Stimulated activated CD8-positive, alpha-beta memory T cell treated with anti-CD3 and anti-CD28 coated beads, Interleukin-7, amount 100 ng/mL, for 1 hour (primary cell): ENCODE results near the gene HES2.
"Not testable (repeated sequence)": the region's sequence is repeated elsewhere in the genome, so short reads cannot be mapped to it uniquely, and the experiment has no call there.

ENCODE experiments used
- DNase-seq, 2 donors: peaks; one replicate each; pipeline ENCODE4 v3.0.0-alpha.2; 2020; ENCODE audit warnings: low read depth in 2 of 2

Gene HES2

GRCh38 chr1:6418668-6419396, 887 bp downstream of the HES2 start:
- no peak for DNase-seq

GRCh38 chr1:6417961-6418667, 1.6 kb downstream of the HES2 start:
- no peak for DNase-seq

GRCh38 chr1:6416906-6417305, 2.8 kb downstream of the HES2 start:
- no peak for DNase-seq

GRCh38 chr1:6416295-6416656, 3.4 kb downstream of the HES2 start:
- DNase-seq = no peak

DNA sequence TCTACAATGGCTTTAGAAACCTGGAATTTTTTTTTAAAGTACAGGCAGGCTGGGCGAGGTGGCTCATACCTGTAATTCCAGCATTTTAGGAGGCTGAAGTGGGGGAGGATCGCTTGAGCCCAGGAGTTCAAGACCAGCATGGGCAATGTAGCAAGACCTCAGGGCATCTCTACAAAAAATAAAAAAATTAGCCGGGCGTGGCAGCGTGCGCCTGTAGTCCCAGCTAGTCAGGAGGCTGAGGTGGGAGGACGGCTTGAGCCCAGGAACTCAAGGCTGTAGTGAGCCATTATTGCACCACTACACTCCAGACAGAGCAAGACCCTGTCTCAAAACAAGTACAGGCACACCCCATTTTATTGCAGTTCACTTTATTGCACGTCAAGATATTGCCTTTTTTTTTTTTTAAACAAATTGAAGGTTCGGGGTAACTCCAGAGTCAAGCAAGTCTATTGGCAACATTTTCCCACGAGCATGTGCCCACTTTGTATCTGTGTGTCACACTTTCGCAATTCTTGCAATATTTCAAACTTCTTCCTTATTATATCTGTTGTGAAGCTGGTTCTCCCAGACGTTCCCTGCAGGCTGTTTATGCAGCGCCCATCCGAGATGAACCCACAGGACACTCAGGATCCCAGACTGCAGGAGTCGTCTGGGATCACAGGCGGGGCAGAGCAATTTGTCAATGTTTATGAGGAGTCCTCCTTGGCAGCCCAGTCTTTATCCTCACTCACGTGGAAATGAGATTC, 4.7 kb downstream of the HES2 start:
- no peak for DNase-seq

- DNase-seq = no peak
Measured at GRCh38 chr1:6414443-6414844, 5.3 kb downstream of the HES2 start.

DNA sequence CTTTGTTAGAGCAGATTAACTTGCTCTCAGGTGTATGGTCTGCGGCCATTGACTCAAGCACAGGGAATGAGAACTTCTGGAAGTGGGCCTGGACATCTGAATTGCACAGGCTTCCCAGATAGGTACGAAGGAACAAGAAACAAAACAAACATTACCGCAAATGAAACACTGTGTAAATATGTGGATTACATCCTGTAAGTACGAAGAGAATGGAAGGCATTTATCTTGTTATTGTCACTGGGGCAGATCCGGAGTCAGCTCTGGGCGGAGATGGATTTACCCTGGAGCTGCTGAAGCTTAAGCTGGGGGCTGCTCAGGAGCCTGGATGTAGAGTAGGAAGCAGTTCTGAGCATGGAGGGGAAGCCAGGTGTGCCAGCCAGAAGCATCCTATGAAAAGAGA, 6.8 kb downstream of the HES2 start:
- no peak for DNase-seq

- no peak for DNase-seq
Measured at GRCh38 chr1:6410248-6410893, 9.3 kb downstream of the HES2 start.

GRCh38 chr1:6409733-6410132, 10.0 kb downstream of the HES2 start:
- no peak for DNase-seq

- DNase-seq = no peak
Measured at GRCh38 chr1:6409053-6409452, 10.7 kb downstream of the HES2 start.

DNA sequence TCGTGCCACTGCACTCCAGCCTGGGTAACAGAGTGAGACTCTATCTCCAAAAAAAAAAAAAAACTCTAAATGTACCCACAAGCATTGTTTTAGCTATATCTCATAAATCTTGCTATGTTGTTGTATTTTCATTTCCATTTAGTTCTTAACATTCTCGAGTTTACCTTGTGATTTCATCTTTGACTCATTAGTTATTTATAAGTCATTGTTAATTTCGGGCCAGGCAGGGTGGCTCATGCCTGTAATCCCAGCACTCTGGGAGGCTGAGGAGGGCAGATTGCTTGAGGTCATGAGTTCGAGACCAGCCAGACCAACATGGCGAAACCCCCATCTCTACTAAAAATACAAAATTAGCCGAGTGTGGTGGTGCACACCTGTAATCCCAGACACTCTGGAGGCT, 11.7 kb downstream of the HES2 start:
- DNase-seq = no peak

DNA sequence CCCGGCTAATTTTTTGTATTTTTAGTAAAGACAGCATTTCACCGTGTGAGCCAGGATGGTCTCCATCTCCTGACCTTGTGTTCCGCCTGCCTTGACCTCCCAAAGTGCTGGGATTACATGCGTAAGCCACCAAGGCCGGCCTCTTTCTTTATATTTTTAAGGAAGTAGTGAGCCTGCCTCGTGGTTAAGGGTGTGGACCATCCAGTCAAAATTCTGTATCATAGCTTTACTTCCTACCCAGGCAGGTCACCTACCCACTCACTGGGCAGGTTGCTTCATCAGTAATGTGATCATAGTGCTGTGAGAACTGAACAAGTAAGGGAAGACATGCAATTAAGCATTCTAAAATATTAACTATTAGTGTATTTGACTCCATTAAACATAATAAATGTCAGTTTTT, 18.0 kb downstream of the HES2 start:
- no peak for DNase-seq

- no peak for DNase-seq
Measured at GRCh38 chr1:6399294-6399693, 20.4 kb downstream of the HES2 start.

- DNase-seq = no peak
Measured at GRCh38 chr1:6397844-6398441, 21.8 kb downstream of the HES2 start.

DNA sequence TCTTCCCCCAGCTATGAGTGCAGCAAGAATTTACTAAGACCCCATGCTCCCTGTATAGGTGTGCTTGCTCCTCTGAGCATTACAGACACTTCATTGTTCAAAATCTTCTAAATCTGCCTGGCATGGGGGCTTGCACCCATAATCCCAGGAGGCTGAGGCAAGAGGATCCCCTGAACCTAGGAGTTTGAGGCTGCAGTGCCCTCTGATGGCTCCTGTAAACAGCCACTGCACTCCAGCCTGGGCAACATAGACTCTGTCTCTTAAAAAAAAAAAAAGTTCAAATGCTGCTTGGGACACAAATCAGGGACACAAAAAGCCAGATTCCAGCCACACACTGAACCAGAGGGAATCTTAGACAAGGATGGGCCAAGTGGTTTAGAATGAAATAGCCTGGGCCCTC, 22.7 kb downstream of the HES2 start:
- DNase-seq = no peak

DNA sequence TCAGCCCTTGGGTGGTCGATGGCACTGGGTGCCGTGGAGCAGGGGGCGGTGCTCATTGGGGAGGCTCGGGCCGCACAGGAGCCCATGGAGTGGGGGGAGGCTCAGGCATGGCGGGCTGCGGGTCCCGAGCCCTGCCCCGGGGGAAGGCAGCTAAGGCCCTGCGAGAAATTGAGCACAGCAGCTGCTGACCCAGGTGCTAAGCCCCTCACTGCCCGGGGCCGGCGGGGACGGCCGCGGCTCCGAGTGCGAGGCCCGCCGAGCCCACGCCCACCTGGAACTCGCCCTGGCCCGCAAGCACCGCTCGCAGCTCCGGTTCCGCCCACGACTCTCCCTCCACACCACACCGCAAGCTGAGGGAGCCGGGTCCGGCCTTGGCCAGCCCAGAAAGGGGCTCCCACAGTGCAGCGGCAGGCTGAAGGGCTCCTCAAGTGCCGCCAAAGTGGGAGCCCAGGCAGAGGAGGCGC, 23.9 kb downstream of the HES2 start:
- DNase-seq = not testable (repeated sequence)

DNA sequence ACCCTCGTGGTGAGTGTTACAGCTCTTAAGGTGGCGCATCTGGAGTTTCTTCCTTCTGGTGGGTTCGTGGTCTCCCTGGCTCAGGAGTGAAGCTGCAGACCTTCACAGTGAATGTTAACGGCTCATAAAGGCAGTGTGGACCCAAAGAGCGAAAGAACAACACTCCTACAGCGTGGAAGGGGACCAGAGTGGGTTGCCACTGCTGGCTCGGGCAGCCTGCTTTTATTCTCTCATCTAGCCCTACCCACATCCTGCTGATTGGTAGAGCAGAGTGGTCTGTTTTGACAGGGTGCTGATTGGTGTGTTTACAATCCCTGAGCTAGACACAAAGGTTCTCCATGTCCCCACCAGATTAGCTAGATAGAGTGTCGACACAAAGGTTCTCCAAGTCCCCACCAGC, 24.6 kb downstream of the HES2 start:
- not testable (repeated sequence) for DNase-seq

DNA sequence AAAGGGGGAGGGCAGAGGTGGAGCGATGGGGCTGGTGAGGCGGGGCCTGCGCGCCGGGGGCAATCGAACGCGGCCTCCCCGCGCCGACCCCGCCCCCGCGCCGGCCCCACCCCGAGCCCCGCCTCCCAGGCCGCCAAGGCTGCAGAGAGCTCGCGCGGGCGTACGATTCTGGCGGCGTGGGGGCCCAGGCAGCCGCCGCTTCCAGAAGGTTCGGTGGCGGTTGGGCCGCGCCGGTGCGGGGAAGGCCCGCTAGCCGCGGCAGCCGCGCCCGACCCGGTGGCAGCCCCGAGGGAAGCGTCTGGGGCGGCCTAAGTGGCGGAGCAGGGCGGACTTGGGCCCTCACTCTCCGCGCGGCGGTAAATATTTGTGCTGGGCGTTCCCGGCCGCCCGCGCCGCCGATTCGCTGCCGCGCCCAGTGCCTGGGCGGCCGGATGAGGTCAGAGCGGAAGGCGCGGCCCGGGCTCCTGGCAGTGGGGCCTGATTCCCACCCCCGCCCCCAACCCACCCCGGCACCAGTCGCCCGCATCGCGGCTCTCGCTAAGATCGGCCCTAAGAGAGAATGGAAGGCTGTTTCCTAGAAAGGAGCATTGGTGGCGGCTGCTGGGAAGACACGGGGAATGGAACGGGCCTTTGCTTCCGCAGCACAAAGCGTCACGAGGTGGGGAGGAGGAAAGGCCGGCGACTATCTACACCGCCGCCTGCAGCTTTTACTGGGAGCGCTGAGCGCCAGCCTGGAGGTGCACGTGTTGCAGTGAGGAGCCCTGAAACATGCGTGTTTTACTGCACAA, 26.1 kb downstream of the HES2 start, which contains the start of gene ACOT7:
TSS of gene ACOT7 (minus strand) at position 368 of the 788 bp plus-strand sequence. CDS start 368 bp downstream, outside the sequence.
- peak; percentile 78 to 79 for DNase-seq

DNA sequence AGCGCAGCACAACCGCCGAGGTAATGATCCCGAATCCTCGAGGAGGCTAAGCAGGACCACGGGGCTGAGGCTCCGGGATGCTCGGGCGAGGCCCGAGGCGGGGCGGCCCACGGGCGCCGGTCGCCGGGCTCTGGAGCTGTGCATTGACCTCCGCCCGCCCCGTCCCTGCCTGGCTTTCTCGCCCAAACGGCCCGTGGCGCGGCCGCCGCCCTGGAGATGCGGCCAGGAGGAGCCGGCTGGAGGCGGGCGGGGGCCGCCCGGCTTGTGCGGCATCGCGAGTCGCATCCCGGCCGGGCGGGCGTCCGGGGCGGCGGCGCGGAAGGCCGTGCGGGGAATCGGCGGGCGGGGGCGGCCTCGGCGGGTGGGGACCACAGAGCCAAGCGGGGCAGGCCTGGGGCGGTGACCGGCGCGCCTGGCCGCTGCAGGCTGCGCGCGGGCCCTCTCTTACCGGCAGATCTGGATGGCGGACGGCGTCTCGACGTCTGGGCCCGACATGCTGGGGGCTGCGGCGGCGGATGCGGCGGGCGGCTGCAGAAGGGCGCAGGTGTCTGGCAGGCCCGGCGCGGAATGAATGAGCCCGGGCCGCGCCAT, 26.8 kb downstream of the HES2 start:
- no peak for DNase-seq
